Fibroblast of peridontal ligament (primary cell): Measurements from ENCODE around the gene ALDH18A1.

Source experiments
- DNase-seq: peaks from one replicate; pipeline ENCODE4 v3.0.0-alpha.2; 2010; ENCODE audit errors: extremely low read depth

The ALDH18A1 gene

DNA sequence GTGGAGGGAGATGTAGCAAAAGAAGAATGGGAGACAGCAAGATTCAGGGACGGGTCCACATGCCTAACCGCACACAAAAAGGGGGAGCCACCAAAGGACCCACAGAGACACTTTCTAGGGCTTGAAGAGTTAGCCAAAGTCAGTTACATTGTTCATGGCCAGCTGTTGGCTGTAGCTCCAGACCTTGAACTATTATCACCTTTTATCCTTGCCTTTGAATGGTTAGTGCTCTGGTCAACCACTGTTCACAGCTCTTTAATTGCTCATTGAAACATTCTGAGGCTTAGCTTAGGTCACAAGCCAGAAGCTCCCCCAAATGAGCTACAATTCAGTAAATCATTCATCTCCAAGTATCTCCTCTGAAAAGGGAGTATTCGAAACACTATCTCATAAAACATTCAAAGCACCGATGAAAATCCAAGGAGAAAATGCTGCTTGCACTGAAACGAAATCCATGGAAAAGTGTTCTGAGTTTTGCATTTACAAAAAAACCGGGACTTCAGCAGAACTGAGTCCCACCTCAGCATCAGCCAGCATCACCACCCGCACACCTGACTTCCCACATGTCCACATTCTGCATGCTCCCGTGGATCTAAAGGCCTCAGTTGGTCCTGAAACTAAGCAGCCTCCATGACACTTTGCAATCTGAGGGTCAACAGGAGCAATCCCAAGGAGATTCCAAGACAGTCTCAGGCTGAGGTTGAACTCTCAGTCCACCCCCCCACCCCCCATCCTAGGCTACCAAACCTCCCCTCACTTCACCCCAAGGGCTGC, 99.3 kb downstream of the ALDH18A1 start:
- DNase-seq, result no peak
